GM18867 (cell line): ENCODE measurements around the gene DENND1A.

ENCODE experiments used
- ATAC-seq: cut with Tn5 transposase; IDR thresholded peaks from one replicate; pipeline ENCODE4 v1.9.1; 2021; ENCODE audit warnings: mild to moderate bottlenecking, moderate library complexity; ENCODE audit not compliant: unreplicated experiment

The DENND1A gene

DNA sequence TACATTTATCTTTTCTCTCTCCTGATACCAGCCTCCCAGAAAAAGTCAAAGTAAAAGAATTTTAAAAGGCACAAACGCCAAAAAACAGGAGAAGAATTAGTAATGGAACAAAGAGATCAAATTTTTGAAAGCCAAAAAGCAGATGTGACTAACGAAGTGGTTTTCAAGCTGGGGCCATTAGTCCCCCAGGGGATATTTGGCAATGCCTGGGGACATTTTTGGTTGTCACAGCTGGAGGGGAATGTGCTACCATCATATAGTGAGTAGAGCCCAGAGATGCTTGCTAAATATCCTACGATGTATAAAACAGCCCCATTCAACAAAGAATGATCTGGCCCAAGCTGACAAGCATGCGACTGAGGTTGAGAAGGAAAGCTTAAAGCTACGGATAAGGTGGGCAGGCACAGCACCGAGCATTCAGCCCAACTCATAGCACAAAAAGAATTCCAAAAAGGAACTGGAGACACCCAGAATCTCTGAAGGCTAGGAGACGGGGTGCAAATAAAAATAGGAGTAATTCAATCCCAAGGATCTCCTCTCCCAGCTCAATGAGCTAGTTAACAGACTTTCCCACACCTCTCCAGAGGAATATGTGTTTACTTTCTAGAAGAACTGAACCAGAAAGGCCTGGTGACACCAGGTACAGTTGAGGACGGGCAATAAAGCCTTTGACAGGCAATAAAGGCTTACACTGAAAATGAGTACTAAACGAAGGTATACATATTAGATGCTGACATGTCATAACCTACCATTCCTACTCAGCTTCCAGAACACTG lies 269.0 kb downstream of the DENND1A start:
- ATAC-seq = no peak

DNA sequence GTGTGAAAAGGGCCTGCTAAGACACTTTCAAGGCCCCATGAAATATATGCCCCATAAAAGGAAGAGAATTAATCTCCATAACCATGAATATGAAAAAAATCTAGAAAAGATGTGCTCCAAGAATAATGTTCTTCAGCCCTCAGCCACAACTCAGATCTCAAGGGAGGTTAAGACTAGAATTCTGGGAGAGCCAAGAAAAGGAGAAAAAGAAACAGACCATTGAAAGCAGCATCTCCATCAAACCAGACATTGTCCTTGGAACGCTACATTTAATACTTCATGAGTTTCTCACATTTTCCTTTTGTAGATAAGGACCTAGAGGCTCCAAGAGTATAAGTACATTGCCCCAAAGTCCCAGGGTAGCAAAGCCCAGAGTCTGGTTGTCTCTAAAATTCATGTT lies 270.6 kb downstream of the DENND1A start:
- ATAC-seq = no peak

DNA sequence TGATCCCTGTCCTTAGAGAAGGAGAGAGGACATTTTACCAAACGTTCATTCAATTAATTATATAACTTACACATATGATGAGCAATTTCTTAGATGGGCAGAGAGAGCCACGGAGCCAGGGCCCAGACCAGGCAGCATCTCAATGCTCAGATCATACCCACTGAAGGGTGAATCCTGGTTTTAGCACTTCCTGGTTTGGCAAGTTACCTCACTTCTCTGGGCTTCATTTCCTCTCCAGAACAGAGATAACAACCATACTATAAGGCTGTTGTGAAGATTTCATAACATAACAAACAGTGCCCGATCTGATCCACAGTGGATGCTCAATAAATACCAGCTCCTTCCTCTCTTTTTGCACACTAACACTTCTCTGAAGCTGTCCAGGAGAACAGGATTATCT lies 271.1 kb downstream of the DENND1A start:
- no peak for ATAC-seq

DNA sequence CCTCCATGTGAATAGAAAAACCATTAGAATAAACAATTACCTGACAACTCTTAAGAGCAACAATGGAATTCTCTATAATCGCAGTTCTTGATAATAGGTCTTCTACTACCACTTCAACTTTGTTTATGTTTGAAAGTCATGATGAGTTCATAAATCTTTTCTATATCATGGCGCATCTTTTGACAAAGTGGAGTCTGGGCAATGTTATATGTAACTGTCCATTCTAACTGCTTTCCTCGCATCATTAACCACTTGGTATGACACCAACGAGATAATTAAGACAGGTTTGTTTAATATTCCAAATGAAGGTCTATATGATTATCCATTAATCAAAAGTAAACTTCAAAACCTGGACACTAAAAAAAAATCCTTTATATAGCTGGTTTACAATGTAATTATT lies 272.0 kb downstream of the DENND1A start:
- no peak for ATAC-seq

DNA sequence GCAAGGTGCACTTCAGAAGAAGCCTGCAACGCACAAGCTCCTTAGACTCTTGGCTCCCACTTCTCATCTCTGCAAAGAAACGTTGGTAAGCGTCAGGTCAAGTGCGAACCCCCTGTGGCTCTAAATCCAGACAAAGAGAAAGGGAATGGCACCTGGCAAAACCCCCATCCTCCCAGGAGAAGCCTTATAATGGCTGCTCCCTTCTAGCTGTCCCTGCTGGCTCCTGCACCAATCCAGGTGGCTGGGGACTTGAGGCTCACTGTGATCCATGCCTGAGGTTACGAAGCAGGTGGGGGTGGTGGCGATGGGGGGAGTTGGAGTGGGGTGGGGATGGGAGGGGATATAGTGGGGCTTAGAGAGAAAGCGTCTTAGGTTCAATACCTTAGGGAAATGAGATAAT lies 272.8 kb downstream of the DENND1A start:
- ATAC-seq = no peak

DNA sequence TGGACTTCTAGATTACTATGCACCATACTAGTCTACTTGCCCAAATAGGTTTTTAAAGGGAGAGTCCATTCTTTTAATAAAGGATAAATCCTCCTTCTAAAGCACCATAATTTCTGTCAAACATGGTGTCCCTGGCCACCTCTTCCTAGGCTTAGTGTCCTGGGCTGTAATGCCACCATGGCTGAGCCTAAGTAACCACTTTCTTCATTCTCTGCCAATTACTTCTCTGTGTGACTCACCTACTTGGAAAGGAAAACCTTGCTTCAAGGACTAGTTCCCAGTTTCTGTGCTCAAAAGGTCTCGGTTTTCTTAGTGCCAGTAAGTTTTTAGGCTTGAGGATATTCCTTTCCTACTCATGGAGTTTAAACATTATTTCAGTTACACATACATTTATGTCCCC lies 273.4 kb downstream of the DENND1A start:
- ATAC-seq = no peak

DNA sequence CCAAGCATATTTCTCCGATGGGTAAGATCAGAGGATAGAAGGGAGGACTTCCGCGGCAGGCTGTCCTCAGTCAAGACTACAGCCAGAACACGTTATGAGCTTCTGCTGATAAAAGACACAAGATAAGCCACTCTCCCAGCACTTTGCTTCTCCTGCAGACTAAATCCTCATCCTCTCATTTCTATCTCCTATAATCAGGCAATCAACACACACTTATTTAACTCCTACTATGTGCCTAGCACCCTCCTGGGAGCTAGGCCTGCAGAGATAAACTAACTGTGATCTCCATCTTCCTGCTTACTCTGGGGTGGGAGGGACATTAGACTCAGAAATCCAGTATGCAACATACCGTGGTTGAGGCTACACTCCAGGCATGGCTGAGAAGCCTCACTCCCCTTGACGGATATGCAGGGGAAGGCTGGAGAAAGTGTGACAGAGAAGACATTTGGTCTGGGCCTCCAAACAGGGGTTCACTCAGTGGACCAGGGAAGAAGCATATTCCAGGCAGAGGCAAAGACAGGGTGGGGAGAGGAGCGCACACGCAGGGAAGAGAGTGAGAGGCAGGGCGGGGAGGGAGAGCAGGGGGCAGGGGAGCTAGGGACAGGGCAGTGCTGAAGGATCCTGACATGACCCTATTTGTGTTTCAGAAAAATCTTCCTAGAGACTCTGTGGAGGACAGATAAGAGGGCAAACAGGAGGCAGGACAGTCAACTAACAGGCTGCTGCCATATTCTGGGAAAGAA lies 274.1 kb downstream of the DENND1A start:
- ATAC-seq = no peak

DNA sequence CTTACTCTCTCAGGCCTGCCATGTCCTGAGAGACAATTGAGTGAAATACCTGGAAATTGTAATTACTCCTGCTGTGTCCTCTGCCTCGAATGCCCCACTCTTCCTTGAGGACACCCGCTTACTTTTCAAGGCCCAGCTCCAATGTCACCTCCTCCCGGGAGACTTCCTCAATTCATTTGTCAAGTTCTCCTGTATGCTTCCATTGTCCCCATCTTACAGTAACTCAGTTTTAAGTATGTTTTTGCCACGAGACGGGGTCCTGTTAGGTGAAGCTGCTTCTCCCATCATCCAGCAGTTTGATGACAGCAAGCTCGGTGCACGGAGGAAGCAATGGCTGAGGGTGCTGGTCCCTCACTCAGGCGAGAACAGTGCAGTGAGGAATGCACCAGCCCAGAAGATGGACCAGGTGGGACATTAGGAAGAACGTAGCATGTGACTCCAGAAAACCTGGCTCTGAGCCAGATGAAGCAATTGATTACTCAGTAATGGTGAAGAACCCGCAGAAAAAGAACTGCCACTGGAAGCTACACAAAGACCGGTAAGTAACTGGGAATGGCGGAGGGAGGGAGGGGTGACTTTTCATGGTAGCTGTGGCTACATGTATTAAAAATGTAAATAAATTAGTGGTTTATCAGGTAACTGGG lies 274.8 kb downstream of the DENND1A start:
- ATAC-seq = no peak

DNA sequence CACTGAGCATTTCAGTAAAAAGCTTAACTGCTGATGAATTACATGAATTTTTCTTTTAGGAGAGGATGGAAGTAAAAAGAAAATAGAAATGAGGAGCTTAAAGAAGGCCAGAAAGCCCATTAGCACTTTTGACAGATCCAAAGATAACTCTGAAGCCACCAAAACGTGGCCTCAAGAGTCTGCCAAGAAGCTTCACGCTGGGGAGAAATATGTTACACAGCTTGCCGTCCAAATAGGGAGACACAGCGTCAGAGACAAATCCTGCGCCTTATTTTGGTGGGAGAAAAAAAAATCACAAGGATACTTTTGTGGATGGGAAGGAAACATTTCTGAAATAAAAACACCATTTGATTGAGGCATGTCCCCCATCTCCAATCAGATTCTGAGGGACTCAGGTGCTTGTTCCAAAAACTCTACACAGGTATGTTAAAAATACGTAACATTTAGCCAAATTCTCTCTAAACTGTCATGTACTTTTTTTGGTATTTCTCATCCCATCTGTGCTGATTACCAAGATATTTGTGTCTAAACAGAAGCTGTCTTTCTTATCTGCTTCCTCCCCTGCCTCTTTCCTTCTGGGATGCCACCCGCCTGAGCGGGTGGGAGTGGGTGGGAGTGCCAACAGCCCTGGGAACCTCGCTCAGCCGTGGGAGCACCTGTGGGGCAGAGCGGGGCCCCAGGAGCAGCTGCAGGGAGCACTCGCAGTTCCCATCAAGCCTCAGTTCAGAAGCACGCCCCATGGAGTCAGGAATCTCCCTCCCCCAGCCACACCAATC lies 275.5 kb downstream of the DENND1A start:
- no peak for ATAC-seq

DNA sequence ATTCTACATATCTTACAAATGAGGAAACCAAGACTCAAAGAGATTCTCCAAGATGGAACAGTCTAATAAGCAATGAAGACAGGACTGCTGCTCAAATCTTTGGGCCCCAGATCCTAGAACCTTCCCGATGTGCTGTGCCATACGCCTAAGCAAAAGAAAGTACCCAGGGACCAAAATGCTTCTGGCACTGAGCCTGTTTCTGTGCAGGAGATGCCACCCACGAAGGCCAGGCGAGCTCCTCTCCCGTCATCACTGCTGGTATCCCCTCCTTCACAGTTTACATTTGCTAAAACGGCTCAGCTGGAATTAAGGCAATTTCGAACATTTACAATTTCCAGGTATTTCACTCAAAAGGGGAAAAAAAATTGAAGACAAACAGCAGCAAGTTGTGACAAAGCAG lies 277.5 kb downstream of the DENND1A start:
- ATAC-seq = no peak

DNA sequence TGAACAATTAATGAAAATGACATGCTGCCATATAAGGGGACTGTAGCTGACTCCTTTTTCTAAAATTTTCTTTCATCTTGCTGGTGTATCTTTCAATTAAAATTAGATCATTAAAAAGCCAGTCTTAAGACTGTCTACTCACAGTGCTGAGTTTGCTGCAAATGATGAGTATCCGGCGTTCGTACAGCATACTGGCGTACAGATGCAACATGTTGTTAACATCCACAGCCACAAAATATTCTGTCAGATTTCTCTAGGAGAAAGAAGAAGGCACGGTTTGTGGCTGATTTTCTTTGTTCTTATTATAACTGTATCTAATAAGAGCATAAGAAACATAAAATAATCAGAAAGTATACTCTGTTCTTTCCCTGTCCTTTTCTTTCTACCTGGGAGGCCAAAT lies 278.1 kb downstream of the DENND1A start:
- ATAC-seq = no peak

DNA sequence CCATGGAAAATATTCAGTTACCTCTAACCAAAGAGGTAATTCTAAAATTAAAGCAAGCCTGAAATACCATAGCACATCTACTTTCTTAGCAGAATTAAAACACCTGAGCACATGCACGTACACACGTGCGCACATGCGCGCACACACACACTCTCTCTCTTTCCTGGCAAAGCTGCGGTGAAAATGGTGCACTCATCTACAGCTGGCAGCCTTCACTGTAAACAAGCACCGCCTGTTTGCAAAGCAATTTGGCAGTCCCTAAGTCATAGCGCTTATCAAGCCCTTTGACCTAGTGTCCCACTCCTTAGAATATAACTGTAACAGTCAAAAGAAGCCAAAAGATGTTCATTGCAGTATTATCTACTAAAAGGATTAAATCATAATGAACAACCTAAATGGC lies 278.7 kb downstream of the DENND1A start:
- ATAC-seq = no peak

DNA sequence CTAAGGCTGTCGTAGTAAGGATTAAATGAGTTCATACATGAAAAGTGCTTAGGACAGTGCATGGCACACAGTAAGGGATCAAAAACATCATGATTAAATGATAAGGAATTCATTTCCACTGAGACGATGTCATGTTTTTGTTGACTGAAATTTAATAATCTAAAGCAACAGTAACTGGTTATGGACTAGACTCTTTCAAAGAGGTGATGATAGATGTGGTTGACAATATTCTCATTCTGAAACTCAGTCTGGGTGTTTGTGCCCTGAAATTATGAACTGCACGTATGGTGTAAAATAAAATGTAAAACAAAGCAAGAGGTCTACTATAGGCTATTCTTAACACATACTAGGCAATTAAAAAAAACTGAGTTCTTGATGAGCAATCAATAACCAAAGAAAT lies 280.0 kb downstream of the DENND1A start:
- no peak for ATAC-seq

DNA sequence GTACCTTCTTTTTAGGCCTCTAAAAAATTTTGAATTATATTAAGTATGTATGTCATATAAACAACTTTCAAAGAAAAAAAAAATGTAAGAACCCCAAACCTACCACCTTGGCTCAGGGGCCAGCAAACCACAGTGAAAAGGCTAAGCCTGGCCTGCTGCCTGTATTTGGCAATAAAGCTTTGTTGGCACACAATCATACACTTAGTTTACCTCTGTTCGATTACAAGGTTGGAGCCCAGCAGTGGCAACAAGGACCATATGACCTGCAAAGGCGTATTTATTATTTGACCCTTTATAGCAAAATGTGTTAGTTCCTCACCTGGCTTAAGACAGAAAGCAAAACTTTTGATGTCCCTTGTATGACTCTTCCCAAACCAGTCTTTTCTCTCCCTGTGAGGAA lies 282.8 kb downstream of the DENND1A start:
- ATAC-seq = no peak

DNA sequence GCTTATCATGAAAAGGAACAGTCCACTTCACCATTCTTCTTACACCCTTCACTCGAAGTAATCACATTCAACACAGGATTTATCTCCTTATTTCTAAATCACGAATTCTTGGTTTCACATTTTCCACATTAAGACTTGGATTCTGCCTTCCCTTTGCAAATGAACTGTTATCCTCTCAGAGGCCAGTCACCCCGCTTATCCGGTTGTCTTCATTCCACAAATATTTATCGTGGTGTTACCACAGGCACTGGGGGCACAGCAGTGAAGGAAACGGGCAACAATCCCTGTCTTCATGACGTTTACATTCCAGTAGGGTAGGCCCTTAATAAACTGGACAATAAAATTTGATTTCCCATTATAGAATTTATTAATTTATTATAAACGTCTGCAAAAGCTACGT lies 284.2 kb downstream of the DENND1A start:
- ATAC-seq = no peak

DNA sequence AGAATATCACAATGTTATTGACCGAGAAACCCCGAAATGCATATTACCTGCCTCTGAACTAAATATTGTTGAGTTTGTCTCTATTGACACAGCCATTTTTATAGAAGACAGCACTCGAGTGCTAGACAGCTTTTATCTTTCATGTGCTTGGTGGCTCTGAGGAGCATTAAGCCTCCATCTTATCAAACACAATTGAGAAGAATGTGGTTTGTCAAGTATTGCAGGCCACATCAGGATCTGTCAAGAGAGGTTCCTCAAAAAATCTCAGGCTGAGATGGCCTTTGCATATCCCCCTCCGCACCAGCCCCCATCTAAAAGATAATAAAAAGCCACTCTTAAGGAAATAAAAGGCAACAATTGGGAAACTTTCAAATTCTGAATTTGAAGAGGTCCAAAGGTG lies 284.8 kb downstream of the DENND1A start:
- ATAC-seq = no peak

DNA sequence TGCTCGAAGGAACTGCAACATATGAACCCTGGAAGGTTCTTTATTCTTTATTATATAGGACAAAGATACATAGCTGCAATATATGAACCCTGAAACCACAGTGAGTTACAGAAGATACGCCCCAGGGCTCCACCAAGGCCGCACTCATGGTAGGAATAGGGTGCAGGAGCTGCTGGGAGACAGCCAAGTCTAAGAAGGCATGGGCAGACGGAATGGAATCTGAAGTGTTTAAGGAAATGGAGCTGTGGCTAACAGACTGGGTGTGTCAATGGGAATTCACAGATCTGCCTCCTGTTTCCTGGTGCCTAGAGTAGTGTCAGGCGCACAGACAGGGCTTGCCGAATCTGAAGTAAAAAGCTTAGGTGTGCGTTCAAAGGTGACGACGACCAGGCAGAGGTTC lies 286.4 kb downstream of the DENND1A start:
- ATAC-seq = no peak

DNA sequence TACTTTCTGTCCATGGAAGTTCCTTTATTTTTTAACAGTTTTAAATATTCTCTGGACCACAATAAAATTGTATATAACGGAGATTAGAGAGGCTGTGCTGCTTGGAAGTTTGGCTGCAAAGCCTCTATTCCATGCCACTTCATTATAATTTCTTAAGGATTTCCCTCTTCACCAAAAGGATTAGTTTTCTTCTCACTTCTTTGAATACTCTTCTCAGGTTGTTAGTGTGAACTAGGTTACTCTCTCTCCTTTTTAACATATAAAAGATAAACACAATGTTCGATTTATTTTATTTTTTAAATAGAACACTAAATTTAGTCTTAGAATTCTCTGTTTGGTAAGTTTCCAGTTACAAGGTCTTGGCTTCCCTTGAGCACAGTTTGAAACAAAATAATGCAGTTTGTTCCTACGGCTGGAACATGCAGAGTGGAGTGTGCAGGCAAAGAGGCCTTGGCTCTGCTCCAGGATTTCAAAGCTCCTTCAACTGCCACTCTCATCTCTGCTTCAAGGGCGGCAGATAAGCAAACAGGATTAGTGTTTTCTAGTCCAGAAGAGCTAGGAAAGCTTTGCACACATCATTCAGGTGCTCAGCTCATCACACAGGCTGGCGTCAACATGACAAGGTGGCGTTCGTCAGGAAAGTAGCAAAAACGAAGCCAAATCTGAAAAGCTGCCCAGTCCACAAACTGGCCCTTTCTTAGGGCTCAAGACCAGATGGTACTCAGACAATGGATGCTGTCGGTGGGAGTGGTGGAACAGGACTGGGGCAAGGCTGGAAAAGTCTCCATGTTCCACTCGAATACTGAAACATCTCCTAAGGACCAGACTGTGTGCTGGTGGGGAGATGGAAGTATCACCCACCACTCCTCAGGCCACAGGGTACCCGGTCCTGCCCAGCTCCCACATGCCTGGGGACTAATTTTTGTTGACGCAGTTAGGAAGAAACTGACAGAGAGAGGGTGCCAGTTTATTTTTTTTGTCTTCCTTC lies 287.3 kb downstream of the DENND1A start:
- no peak for ATAC-seq

DNA sequence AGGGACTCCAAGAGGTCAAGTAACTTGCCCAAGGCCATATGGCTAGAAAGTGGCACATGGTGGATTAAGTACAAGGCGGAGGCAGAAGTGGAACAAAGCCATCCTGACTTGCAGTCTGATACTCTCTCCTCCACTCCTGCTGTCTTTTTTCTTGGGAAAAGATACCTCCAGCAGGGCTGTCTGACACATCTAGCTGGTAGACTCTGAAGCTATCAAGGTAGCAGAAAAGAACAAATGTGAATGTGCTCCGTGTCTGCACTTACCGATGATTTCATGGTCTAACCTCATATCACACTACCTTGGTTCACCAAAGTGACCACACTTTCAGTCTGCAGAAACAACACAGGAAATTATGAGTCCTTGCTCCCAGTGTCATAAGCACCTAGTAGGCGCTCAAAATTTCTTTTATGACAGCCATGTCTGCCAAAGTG lies 289.1 kb downstream of the DENND1A start:
- ATAC-seq = no peak

DNA sequence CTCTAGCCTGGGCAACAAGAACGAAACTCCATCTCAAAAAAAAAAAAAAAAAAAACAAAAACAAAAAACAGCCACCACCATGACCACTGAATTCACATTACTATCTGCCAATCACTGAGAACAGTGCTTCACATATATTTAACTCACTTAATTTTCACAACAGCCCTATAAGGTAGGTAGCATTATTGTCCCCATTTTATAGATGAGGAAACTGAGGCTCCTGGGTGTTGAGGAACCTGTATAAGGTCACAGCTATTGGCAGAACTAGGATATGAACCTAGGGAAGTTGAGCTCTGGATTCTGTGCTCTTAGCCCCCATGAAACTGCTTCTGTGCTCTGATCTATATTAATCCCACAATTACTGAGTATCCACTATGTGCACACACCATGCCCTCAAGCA lies 290.2 kb downstream of the DENND1A start:
- ATAC-seq = no peak
